ENCODE measurements around the gene CNTNAP2.

DNA sequence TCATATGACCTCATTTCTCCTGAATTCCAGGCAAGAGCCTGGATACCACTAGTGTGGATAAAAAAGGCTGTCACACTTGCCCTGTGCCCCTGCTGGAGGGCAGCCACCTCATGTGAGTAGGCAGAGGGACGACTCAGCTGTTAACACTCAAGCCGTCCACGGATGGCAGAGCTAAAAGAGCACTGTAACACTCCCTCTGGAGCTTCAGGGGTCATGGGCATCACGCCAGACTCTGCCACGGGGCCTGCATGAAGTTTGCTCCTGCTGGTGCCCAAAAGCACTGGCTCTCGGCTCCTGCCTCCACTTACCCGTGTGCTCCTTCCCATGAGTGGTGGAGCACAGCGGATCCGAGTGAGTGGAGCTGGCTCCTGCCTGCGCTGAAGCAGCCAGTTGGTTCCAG lies 1554.2 kb downstream of the CNTNAP2 start:
- TF ChIP-seq, protein P1, sequence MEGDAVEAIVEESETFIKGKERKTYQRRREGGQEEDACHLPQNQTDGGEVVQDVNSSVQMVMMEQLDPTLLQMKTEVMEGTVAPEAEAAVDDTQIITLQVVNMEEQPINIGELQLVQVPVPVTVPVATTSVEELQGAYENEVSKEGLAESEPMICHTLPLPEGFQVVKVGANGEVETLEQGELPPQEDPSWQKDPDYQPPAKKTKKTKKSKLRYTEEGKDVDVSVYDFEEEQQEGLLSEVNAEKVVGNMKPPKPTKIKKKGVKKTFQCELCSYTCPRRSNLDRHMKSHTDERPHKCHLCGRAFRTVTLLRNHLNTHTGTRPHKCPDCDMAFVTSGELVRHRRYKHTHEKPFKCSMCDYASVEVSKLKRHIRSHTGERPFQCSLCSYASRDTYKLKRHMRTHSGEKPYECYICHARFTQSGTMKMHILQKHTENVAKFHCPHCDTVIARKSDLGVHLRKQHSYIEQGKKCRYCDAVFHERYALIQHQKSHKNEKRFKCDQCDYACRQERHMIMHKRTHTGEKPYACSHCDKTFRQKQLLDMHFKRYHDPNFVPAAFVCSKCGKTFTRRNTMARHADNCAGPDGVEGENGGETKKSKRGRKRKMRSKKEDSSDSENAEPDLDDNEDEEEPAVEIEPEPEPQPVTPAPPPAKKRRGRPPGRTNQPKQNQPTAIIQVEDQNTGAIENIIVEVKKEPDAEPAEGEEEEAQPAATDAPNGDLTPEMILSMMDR (conservative IDR thresholded peaks at IDR 0.05 in 1 of 2, IDR thresholded peaks at IDR 0.05 in 1 of 2; ENCODE audit: low read depth in 1 of 2, low read length in 2 of 2), result no peak
- no peak for TF ChIP-seq EZH2 (IDR thresholded peaks at IDR 0.05; ENCODE audit: low read length, missing control alignments)

All from fibroblast of lung (primary cell).